Embryonic facial prominence (tissue), 1 donor: ENCODE measurements around the gene TRDMT1.

Experiments
- DNase-seq: peaks from one replicate; pipeline ENCODE4 v3.0.0-alpha.2; 2016; ENCODE audit errors: extremely low spot score

Gene TRDMT1

GRCh38 chr10:17210361-17210760 lies 8.9 kb upstream of the TRDMT1 start:
- DNase-seq: no peak

DNA sequence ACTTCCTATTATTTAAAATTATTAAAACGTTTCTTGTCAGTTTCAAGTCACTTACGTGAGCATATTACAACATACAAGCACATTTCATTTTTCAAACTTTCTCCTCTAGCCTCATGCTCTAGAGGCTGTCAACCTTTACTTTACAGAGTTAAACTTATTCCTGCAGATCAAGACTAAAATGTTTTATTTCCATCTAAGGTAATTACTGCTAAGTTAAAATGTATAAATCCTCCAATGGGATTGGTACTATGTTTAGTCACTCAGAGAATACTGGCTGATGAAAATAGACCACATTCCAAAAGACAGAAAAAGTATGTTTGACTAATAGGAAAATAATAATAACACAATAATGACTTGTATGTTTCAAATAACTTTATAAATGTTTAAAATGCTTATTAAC lies 8.4 kb upstream of the TRDMT1 start:
- no peak for DNase-seq

DNA sequence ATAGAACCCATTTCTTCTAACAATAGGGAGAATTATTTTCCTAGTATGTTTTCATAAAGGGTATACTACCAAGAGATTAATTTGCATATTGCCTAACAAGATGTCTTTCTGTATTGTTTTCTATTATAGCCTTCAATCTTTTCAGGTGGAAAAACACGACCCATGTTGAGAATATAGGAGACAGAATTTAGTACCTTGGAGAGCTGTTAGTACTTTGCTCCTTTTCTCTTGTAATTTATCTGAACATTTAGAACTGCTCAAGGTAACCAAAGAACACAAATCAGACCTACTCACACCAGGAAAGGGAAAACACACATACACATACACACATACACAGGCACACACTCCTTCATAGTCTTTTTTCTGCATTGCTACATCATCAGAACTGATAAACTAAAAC lies 7.8 kb upstream of the TRDMT1 start:
- DNase-seq: no peak

- DNase-seq: no peak
Measured at GRCh38 chr10:17208476-17208875, 7.0 kb upstream of the TRDMT1 start.

- no peak for DNase-seq
Measured at GRCh38 chr10:17206210-17206709, 4.8 kb upstream of the TRDMT1 start.

DNA sequence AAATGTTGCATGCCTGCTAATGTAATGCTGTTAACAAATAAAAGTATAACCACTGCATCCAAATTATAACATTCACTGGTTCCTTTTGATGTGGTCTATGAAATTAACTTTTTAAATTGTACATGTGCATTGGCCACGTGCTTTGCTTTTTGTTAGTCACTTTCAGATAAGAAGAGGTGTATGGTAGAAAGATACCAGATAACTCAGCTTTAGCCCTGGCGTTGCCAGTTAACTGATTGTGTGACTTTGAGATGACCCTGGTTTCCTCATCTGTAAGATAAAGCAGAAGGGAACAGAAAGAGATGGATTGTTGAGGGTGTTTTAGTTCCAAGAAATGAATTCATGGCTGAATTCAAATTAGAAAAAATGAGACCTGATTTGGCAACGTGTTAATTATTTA lies 1.9 kb upstream of the TRDMT1 start:
- no peak for DNase-seq

GRCh38 chr10:17202999-17203398 lies 1.5 kb upstream of the TRDMT1 start:
- DNase-seq: no peak

DNA sequence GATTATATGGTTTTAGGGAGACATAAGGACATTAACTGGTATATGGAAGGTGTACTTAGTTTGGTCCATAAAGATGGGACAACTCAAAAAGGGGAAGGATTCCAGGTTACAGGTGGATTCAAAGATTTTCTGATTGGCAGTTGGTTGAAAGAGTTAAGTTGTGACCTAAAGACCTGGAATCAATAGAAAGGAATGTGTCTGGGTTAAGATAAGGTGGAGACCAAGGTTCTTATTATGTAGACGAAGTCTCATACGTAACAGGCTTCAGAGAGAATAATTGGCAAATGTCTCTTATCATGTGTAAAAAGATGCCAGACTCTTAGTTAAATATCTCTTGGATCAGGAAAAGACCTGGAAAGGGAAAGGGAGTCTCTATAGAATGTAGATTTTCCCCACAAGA lies 1.0 kb upstream of the TRDMT1 start:
- no peak for DNase-seq

DNA sequence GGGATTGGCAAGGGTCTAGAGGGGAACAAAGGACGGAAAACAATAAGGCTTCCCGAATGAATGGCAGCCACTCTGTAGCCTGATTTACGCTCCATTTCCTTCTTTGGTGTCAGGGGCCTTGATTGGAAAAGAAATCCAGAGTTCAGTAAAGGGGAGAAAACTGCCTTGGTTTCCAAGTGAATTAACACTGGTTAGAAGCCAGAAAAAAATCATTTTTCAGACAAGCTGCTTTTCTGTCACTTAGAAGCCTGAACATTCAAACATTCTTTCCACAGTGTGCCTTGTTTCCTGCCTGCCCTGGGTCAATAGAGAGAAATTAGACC lies 283 bp upstream of the TRDMT1 start:
- no peak for DNase-seq

DNA sequence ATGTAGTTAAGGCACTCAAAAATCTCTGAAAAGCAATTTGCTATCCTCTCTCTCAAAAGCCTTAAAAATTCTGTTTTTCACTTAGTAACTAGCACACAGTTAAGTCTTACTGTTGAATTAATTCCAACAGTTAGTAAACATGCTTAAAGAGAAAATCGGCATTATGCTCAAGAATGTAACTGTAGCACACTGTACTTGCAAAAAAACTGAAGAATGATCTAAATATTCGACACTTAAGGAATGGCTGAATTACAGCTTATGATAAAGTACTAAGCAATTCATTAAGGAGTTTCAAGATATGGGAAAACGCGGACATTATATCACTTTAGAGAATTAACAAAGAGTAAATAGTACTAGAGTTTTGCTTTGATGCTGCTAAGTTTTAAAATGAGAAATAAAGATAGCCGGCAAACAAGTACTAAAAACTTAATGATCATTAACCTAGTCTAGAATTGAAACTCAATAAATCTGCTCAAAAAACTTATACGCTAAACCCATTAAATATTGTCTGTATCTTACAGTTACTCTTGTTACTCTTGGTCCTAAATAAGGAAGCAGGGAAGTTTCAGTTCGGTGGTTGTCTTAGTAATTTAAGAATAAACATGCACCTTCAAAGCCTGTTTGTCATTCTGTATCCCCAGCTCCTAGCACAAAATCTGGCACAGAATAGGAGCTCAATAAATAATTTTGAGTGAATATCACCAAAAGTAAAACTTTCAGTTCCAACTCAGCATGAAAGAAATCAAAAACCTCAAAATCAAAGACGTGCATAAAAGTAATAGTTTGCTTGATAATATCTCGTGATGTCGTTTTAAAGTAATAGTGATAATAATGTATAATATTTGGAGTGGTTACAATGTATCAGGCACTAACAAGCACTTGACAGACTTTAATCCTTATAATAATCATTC lies 1.2 kb downstream of the TRDMT1 start:
- DNase-seq: no peak

DNA sequence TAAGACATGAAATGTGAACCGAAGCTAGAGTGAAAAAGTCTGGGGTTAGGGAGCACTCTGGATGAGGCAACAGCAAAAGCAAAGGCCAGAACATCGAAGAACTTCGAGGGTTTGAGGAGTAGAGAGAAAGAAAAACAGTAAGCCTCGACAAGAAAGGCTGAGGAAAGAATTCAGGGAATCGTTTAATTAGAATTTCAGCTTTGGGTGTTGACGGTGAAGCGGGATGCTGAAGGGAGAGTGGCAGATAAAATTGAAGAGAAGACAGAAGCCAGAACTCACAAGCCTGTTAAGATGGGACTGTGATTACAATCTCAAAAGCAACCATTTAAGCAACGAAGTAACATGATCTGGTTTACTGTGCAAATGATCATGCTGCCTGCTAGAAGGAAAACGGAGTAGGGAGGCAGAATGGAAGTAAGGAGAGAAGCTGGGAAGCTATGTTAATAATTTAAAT lies 2.1 kb downstream of the TRDMT1 start:
- peak; percentile 44 for DNase-seq

DNA sequence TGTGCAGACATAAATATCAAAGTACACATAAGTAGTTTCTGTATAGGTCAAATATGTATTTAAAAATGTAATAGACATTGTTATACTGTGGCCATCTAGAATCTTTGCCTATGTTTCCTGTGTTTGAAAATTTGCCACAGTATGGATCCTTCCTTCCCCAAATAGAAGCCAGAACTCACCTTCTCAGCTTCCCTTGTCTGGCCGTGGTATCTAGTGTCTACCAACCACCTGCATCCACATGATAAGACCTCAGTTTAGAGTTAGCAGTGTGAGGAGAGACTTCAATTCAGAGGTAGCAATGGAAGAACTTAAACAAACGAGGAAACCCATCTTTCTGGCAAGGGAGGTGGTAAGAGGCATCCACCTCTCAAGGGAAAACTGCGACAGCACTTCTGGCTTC lies 4.9 kb downstream of the TRDMT1 start:
- no peak for DNase-seq

DNA sequence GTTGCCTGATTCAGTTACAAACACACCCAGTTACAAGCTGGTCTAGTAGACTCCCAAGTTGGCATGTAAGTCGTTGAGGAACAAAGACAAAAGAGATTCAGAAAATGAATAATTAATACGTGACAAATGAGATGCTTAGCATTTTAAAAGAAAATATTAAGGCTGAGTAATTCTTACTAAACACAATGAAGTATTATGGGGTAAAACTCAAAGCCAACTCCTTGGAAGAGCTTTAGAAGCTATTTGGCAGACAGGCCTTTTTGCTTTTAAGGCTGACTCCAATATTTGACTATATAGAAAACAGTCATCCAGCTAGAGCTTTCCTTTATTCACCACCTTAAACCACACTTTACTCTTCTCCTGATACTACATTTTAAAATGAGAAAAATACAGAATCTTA lies 5.4 kb downstream of the TRDMT1 start:
- no peak for DNase-seq

- no peak for DNase-seq
Measured at GRCh38 chr10:17195083-17195482, 6.4 kb downstream of the TRDMT1 start.

GRCh38 chr10:17190602-17191001 lies 10.9 kb downstream of the TRDMT1 start:
- DNase-seq: no peak

DNA sequence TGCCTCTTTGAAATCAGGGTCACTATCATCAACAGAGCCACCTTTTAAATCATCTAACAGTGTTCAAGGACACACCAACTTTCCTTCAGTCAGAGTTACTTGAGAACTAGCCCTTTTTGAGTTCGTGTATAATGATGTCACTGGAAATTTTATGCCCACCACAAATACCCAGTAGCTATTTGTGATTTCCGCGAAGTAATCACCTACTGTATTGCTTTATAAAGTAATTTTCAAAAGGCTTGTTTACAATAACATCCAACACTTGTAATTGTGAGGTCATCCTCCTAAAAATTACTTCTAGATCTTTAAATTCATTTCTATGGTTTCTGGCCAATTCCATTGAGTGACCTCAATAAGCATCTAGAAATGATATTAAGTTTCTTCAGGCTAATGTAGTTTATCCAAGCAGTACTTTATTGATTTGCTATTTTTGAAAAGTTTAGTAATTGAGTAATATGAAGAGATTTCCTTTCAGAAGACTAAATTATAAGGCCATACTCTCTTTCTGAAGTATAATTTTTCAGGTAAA lies 12.8 kb downstream of the TRDMT1 start:
- DNase-seq: no peak

DNA sequence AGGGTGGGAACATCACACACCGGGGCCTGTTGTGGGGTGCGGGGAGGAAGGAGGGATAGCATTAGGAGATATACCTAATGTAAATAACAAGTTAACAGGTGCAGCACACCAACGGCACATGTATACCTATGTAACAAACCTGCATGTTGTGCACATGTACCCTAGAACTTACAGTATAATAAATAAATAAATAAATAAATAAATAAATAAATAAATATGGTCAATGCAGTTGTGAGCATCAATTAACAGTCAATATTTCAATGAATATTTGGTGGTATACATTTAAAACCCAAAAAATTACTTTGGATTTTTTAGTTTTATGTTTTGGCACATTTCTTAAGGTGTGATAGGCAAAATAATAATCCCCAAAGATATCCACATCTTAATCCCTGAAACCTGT lies 15.6 kb downstream of the TRDMT1 start:
- DNase-seq: no peak

- no peak for DNase-seq
Measured at GRCh38 chr10:17183110-17183509, 18.4 kb downstream of the TRDMT1 start.

DNA sequence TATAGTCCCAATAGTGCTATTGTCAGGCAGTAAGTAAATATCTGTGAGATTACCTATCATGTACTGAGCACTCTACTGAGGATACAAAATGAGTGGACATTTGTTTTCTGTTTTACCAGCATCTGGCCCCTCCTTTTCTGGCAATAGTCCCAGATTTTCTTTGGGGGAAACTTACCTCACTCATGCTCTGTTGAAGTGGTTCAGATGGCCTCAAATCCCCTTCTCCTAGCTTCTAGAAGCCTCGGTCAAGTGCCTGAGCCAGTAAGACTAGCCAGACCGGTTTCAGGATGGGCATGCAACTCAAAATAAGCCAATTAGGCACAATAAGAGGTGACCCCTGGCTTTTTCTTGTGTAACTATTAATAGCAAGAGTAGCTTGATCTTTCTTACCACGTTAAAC lies 19.7 kb downstream of the TRDMT1 start:
- no peak for DNase-seq

- no peak for DNase-seq
Measured at GRCh38 chr10:17181110-17181509, 20.4 kb downstream of the TRDMT1 start.

- DNase-seq: no peak
Measured at GRCh38 chr10:17179002-17179401, 22.5 kb downstream of the TRDMT1 start.

- DNase-seq: no peak
Measured at GRCh38 chr10:17178006-17178405, 23.5 kb downstream of the TRDMT1 start.

DNA sequence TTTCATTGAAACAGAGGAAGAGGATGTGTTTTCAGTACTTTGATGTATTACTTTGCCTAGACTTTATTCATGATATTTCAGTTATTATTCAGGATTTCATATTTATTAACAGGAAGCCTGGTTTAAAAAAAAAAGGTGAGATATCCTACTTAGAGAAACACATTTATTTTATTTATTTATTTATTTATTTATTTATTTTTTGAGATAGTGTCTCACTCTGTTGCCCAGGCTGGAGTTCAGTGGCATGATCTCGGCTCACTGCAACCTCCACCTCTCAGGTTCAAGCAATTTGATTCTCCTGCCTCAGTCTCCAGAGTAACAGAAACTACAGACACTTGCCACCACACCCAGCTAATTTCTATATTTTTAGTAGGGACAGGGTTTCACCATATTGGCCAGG lies 24.5 kb downstream of the TRDMT1 start:
- DNase-seq: no peak

- no peak for DNase-seq
Measured at GRCh38 chr10:17176091-17176490, 25.4 kb downstream of the TRDMT1 start.
